ENCODE data around the gene IKZF2.

DNA sequence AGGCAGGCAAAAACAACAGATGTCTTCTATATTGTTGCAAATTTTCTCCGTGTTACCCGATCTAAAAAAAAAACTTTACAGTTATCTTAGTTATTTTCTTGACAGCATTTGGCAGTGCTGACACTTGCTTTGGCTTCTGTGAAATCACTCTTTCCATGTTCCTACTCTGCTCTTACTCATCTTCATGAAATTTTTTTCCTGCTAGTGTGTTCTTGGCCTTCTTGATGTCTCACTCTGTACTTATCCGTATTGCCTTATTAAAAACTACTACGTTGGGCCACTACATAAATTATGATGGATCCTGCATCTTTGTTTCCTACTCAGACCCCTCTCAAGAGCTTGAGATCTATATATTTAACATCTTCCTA, 134.4 kb downstream of the IKZF2 start:
- TF ChIP-seq RAD21 (IDR thresholded peaks at IDR 0.05; ENCODE audit: low read length) (no peak), FOS (IDR thresholded peaks at IDR 0.05; ENCODE audit: low read depth, low read length) (no peak), POLR2A (IDR thresholded peaks at IDR 0.05; ENCODE audit: low read depth, low read length) (no peak), ELK1 (IDR thresholded peaks at IDR 0.05; ENCODE audit: borderline replicate concordance, low read depth, low read length) (no peak)
- TF ChIP-seq, protein P1, sequence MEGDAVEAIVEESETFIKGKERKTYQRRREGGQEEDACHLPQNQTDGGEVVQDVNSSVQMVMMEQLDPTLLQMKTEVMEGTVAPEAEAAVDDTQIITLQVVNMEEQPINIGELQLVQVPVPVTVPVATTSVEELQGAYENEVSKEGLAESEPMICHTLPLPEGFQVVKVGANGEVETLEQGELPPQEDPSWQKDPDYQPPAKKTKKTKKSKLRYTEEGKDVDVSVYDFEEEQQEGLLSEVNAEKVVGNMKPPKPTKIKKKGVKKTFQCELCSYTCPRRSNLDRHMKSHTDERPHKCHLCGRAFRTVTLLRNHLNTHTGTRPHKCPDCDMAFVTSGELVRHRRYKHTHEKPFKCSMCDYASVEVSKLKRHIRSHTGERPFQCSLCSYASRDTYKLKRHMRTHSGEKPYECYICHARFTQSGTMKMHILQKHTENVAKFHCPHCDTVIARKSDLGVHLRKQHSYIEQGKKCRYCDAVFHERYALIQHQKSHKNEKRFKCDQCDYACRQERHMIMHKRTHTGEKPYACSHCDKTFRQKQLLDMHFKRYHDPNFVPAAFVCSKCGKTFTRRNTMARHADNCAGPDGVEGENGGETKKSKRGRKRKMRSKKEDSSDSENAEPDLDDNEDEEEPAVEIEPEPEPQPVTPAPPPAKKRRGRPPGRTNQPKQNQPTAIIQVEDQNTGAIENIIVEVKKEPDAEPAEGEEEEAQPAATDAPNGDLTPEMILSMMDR (conservative IDR thresholded peaks at IDR 0.05; ENCODE audit: low read depth, low read length): no peak

All from IMR-90 (cell line).